Lower lobe of right lung (tissue), 2 donors: ENCODE data around the gene HYKK. TPM values are rescaled to one million over a fixed set of nuclear protein-coding genes. Genes with fewer than 3 reads are reported as not detected.

Experiments
- ATAC-seq, 2 donors: fragments of 200-7000 bp; cut with Tn5 transposase; one replicate each; pipeline ENCODE4 v1.9.1; 2020 to 2022; ENCODE audit warnings: mild to moderate bottlenecking in 2 of 2, moderate library complexity in 2 of 2
- DNase-seq: peaks from one replicate; pipeline ENCODE4 v3.0.0-alpha.2; 2020
- H3K27ac ChIP-seq: fragments of 200-600 bp; one replicate; pipeline ENCODE4 v1.8.0; 2022
- H3K27me3 ChIP-seq: fragments of 200-600 bp; one replicate; pipeline ENCODE4 v1.8.0; 2022; ENCODE audit warnings: low read depth
- H3K36me3 ChIP-seq: fragments of 200-600 bp; one replicate; pipeline ENCODE4 v1.8.0; 2022; ENCODE audit warnings: mild to moderate bottlenecking
- H3K4me1 ChIP-seq: fragments of 200-600 bp; one replicate; pipeline ENCODE4 v1.8.0; 2022
- H3K4me3 ChIP-seq: fragments of 200-600 bp; one replicate; pipeline ENCODE4 v1.8.0; 2022; ENCODE audit warnings: mild to moderate bottlenecking
- H3K9me3 ChIP-seq: fragments of 200-600 bp; one replicate; pipeline ENCODE4 v1.8.0; 2022
- intact Hi-C: fragments of 100-400 bp; cut with DNase I; formaldehyde crosslinking; loops from one replicate; pipeline ENCODE4 v1.11.0; 2022
- total RNA-seq: library from RNA; stranded (reverse); fragmentation: NEBNext Ultra II Directional; extraction: Animal tissue kit (Norgen Biotek cat#: 25700); gene quantifications from one replicate; pipeline ENCODE4 v1.2.1, GENCODE V29; 2021
- TF ChIP-seq, protein P1 (sequence below): fragments of 200-600 bp; IDR thresholded peaks from one replicate; pipeline ENCODE4 v1.8.0; 2022; ENCODE audit warnings: antibody characterized with exemption, mild to moderate bottlenecking
- donor health status: DM: no; HTN: yes; CAD: no; lungs with severe emphysema.

The HYKK gene
- total RNA-seq, 1 donor from 2014 or later: 4.1 TPM

DNA sequence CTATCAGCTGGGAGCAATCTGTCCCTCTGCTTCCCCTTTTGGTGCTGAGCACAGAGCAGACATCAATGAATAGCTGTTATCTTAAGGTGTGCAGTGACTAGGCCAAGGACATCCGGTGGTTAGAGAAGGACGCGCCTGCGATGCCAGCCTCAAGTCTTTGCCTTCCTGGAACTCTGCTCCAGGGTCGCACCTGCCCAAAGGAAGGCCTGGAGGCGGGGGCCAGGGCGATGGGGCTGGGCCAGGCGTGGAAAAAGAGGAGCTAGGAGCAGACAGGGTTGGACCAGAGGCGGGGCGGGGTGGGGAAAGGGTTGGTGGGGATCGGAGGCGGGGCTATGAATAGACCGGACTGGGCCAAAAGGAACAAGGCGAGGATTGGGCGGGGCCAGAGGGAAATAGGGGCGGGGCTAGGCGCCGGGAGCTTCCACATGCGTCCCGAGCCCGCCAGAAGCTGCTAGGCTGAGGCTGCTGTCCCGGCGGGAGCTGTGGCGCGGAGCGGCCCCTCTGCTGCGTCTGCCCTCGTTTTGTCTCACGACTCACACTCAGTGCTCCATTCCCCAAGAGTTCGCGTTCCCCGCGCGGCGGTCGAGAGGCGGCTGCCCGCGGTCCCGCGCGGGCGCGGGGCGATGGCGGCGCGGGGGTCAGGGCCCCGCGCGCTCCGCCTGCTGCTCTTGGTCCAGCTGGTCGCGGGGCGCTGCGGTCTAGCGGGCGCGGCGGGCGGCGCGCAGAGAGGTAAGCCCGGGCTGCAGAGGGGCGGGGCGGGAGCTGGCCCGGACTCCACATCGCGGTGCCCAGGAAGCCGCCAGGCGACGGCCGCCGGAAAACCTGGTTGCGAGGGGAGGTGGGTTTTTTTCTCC, 57.9 kb downstream of the HYKK start, which contains the start of gene CHRNA5:
CHRNA5 (plus strand) TSS at position 424 of the 854 bp plus-strand sequence; CDS start at position 624, 200 bp downstream.
- peak; percentile 97 to 98 for ATAC-seq
- Histone ChIP-seq H3K4me1 (peaks cover 14% of the 10 kb centered on the region), H3K36me3 (no peaks in the 10 kb centered on the region), H3K27me3 (no peaks in the 10 kb centered on the region), H3K4me3 (peak within 1 kb of the TSS; percentile 61), H3K9me3 (no peaks in the 10 kb centered on the region), H3K27ac (no peak within 1 kb of the TSS)
- TF ChIP-seq, protein P1, sequence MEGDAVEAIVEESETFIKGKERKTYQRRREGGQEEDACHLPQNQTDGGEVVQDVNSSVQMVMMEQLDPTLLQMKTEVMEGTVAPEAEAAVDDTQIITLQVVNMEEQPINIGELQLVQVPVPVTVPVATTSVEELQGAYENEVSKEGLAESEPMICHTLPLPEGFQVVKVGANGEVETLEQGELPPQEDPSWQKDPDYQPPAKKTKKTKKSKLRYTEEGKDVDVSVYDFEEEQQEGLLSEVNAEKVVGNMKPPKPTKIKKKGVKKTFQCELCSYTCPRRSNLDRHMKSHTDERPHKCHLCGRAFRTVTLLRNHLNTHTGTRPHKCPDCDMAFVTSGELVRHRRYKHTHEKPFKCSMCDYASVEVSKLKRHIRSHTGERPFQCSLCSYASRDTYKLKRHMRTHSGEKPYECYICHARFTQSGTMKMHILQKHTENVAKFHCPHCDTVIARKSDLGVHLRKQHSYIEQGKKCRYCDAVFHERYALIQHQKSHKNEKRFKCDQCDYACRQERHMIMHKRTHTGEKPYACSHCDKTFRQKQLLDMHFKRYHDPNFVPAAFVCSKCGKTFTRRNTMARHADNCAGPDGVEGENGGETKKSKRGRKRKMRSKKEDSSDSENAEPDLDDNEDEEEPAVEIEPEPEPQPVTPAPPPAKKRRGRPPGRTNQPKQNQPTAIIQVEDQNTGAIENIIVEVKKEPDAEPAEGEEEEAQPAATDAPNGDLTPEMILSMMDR: no peak
- peak; percentile 92 for DNase-seq
- intact Hi-C loops: no loop called here

DNA sequence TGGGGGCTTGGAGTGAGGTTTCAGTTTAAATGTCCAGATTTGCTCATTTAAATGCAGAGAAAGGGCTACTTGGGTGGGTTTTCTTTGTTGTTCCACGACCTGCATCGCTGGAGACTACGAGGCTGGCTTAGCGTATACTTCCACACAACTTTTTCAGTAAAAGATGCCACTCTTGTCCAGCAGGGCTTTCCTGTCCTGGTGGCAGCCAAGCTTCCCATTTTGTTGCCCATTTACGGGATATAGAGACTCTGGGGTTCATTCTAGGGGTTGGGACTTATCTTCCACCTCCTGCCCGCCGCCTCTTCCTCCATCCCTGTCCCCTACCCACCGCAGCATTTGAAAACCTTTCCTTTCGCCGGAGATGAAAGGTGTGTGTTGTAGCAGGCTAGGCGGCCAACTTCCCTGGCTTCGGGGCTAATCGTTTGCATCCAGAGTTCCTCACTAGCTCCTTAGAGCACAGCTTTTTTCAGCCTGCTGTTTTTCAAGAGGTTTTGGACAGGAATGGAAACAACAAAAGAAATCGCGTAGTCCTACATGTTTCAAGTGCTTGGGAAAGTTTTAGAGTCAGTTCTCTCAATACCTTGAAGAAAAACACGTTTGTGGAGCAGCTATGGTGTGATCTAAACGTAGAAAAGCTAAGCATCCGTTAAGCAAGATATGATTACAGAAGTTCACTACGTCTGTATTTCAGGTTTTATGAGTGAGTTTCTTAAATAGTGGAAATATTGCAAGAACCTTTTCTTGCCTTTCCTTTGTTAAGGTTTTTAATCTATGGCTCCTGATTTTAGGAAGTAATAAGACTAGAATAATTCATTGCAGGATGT, 58.8 kb downstream of the HYKK start:
- ATAC-seq: peak; percentile 23 to 25
- TF ChIP-seq, protein P1: no peak
- Histone ChIP-seq H3K27ac (no peak overlapping the region), H3K36me3 (no peaks in the 10 kb centered on the region), H3K4me3 (peak overlapping the region; percentile 61), H3K27me3 (no peaks in the 10 kb centered on the region), H3K4me1 (peaks cover 14% of the 10 kb centered on the region), H3K9me3 (no peaks in the 10 kb centered on the region)
- DNase-seq: no peak
- intact Hi-C loops: no loop called here

DNA sequence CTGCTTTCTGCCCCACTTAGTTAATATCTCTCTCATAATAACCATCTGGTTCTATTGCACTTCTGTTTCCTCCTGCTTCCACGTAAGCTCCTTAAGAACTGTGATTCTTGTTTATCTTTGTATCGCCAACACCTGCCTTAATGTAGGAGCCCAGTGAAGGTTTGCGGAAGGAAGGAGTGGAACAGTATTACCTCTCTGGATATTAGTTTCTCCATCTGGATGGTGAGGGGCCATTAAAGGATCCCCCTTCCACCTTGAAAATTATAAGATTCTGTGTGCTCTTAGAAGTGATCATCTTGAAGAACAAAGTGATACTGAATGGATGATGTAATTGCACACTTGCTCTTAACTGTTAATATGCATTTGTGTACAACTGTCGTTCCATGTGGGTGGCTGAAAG, 60.2 kb downstream of the HYKK start:
- Histone ChIP-seq H3K4me3 (no peak overlapping the region), H3K9me3 (no peaks in the 10 kb centered on the region), H3K4me1 (peaks cover 14% of the 10 kb centered on the region), H3K27me3 (no peaks in the 10 kb centered on the region), H3K27ac (no peak overlapping the region), H3K36me3 (no peaks in the 10 kb centered on the region)
- DNase-seq: no peak
- no peak for ATAC-seq
- TF ChIP-seq, protein P1: no peak
- intact Hi-C loops: no loop called here

DNA sequence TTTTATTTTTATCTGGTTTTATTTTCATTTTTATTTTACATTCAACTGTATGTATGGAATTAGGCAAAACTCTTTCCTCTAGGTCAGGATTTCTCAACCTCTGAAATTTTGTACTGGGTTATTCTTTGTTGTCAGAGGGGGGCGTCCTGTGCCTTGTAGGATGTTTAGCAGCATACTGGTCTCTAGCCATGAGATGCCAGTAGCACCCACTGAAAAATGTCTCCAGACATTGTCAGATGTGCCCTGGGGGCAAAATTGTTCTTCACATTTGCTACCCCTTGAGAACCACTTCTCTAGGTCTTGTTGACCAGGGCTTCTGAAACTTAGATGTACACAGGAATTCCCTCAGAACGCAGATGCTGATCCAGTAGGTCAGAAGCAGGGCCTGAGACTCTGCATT, 63.3 kb downstream of the HYKK start:
- no peak overlapping the region for H3K27ac ChIP-seq
- H3K36me3 ChIP-seq: no peaks in the 10 kb centered on the region
- H3K9me3 ChIP-seq: no peaks in the 10 kb centered on the region
- H3K4me1 ChIP-seq: peaks cover 9% of the 10 kb centered on the region
- TF ChIP-seq, protein P1: no peak
- no peak overlapping the region for H3K4me3 ChIP-seq
- H3K27me3 ChIP-seq: no peaks in the 10 kb centered on the region
- DNase-seq (no peak), ATAC-seq (no peak)
- intact Hi-C loops: no loop called here

DNA sequence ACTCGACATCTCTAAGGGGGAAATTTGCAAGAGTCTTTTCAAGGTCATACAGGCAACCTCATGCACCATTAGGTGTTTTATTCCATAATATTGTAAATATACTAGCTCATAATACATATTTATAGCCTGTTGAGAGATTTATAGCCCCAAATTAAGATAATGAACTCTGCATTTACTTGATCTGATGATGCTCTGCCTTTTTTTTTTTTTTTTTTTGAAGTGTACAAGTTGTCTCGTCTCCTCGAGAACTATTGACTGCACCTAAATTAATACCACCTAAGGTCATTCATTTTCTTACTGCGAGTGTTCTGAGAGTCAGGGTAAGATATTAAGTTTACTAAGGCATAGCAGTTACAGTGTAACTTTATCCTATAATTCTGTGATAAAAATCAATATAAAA, 64.0 kb downstream of the HYKK start:
- Histone ChIP-seq H3K36me3 (no peaks in the 10 kb centered on the region), H3K9me3 (no peaks in the 10 kb centered on the region), H3K4me3 (no peak overlapping the region), H3K4me1 (peaks cover 2% of the 10 kb centered on the region), H3K27ac (no peak overlapping the region), H3K27me3 (no peaks in the 10 kb centered on the region)
- intact Hi-C loops: no loop called here
- TF ChIP-seq, protein P1: no peak
- ATAC-seq (no peak), DNase-seq (no peak)
